Globus pallidus (tissue), 1 donor: ENCODE results near the gene AWAT1.
"Not testable (repeated sequence)": the region's sequence is repeated elsewhere in the genome, so short reads cannot be mapped to it uniquely, and the experiment has no call there.

Source experiments
- DNase-seq: peaks from one replicate; pipeline ENCODE4 v3.0.0-alpha.2; 2015; ENCODE audit warnings: low spot score

Gene AWAT1

GRCh38 chrX:70262952-70263567 lies 28.6 kb downstream of the AWAT1 start:
- peak; percentile 6 for DNase-seq

GRCh38 chrX:70264784-70265183 lies 30.3 kb downstream of the AWAT1 start:
- DNase-seq = no peak

- DNase-seq = no peak
These were observed 33.6 kb downstream of the AWAT1 start, which contains the start of gene ARR3 for GRCh38 chrX:70268034-70268433. ARR3 (plus strand) TSS chrX:70268334; CDS start chrX:70269386, 1,052 bp downstream.

GRCh38 chrX:70274029-70274428 lies 39.6 kb downstream of the AWAT1 start:
- not testable (repeated sequence) for DNase-seq

- DNase-seq = no peak
These were observed 44.6 kb downstream of the AWAT1 start for GRCh38 chrX:70279081-70279480.

GRCh38 chrX:70280573-70280972 lies 46.1 kb downstream of the AWAT1 start:
- no peak for DNase-seq

- DNase-seq = no peak
These were observed 47.5 kb downstream of the AWAT1 start, which contains the start of gene RAB41 for GRCh38 chrX:70281951-70282350. RAB41 (plus strand) TSS chrX:70282172; CDS start chrX:70282218, 46 bp downstream.

- no peak for DNase-seq
These were observed 54.8 kb downstream of the AWAT1 start for GRCh38 chrX:70289168-70289792.
